ENCODE measurements around the gene RNF112. TPM values are rescaled to one million over a fixed set of nuclear protein-coding genes. Genes with fewer than 3 reads are reported as not detected.
"Not testable (repeated sequence)": the region's sequence is repeated elsewhere in the genome, so short reads cannot be mapped to it uniquely, and the experiment has no call there.

Gene RNF112
- total and polyA plus RNA-seq, 8 donors = 0.34 to 3.0 (median 0.51) TPM

DNA sequence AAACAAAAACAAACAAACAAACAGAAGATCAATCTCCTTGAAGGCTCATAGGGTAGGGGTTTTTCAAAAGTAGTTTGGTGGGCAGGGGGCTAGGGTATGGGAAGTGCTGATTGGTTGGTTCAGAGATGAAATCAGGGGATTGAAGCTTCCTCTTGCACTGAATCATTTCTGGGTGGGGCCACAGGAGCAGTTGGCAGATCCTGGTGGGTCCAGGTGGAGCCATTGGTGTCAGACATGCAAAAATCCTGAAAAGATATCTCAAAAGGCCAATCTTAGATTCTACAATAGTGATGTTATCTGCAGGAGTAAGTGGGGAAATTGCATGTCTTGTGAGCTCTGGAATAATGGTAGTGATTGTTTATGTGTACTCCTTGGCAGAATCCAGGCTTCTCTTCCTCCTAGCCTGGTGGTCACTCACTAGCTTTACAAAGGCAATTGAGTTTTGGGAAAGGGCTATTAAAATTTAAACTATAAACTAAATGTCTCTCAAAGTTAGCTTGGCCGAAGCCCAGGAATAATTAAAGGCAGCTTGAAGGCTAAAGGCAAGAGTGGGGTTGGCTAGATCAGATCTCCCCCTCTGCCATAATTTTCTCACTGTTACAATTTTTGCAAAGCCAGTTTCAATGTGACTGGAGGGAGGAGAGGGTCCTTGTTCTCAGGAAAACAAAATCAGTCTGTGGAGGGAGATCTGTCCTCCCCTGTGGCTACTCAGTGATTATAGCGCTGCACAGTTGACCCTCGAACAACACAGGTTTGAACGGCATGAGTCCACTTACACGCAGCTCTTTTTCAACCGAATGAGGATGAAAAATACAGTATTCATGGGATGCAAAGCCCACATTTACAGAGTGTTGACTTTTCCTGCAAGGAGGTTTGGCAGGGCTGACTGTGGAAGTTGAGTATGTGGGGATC lies 45.2 kb downstream of the RNF112 start:
- FAIRE-seq = no peak
- H3K4me3 ChIP-seq = no peak overlapping the region

DNA sequence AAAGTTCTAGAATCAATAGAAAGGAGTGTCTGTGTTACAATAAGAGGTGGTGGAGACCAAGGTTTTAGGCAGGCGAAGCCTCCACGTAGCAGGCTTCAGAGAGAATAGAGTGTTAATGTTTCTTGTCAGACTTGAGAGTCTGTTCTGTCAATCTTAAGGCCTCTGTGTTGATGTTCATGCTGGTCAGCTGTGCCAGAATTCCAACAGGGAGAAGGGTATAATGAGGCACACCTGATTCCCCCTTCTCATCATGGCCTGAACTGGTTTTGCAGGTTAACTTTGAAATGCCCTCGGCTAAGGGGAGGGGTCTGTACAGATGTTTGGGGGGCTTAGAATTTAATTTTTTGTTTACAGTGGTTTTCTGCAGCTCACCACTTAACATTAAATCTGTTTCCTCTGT lies 46.0 kb downstream of the RNF112 start:
- Histone ChIP-seq H3K4me3 (no peak overlapping the region), H3K9me3 (no peaks in the 10 kb centered on the region), H3K27me3 (no peaks in the 10 kb centered on the region), H3K36me3 (no peaks in the 10 kb centered on the region), H3K4me1 (no peaks in the 10 kb centered on the region), H3K27ac (no peak overlapping the region)
- no peak for DNase-seq
- no peak for ATAC-seq
- intact Hi-C loops (cut with DNase I) = no loop called here
- WGBS, 2 donors = 74 to 77% methylated on average over 3 of the region's 3 CpGs
- TF ChIP-seq CTCF (IDR thresholded peaks at IDR 0.05) = no peak
- no peak for FAIRE-seq

More for the DNA sequence above, 45.2 kb downstream of the RNF112 start:
- ATAC-seq (no peak), DNase-seq (no peak)
- no peaks in the 10 kb centered on the region for H3K36me3 ChIP-seq
- WGBS, 2 donors = 76% methylated on average over 6 of the region's 6 CpGs
- H3K9me3 ChIP-seq = no peaks in the 10 kb centered on the region
- no peaks in the 10 kb centered on the region for H3K4me1 ChIP-seq
- H3K27ac ChIP-seq = no peak overlapping the region
- intact Hi-C loops (cut with DNase I) = no loop called here
- no peak for TF ChIP-seq CTCF (IDR thresholded peaks at IDR 0.05)
- no peaks in the 10 kb centered on the region for H3K27me3 ChIP-seq

DNA sequence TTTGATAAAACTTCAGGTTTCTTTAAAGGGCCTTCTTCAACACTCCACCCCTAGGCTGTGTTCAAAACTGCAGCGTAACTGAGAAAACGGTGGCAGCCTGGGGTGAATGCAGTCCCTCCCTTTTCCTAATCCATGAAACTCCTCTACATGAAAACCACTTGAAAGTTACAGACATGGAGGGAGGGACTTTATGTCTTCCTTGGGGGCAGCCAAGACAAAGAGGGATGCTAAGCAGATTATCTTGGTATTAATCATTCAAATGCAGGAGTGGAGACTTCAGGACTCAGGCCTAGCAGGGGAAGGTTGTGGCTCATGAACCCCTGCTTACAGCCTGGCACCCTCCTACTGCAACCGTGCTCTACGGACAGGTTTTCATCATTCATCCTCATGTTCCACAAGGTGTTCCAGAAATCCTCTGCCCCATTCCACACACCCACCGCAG lies 46.8 kb downstream of the RNF112 start:
- no peak for TF ChIP-seq CTCF (IDR thresholded peaks at IDR 0.05)
- Histone ChIP-seq H3K4me3 (no peak overlapping the region), H3K27me3 (no peaks in the 10 kb centered on the region), H3K27ac (no peak overlapping the region), H3K4me1 (no peaks in the 10 kb centered on the region), H3K36me3 (no peaks in the 10 kb centered on the region), H3K9me3 (no peaks in the 10 kb centered on the region)
- intact Hi-C loops (cut with DNase I) = no loop called here
- ATAC-seq (no peak), DNase-seq (no peak), FAIRE-seq (no peak)
- WGBS, 2 donors = 69 to 78% methylated on average over 5 of the region's 5 CpGs

DNA sequence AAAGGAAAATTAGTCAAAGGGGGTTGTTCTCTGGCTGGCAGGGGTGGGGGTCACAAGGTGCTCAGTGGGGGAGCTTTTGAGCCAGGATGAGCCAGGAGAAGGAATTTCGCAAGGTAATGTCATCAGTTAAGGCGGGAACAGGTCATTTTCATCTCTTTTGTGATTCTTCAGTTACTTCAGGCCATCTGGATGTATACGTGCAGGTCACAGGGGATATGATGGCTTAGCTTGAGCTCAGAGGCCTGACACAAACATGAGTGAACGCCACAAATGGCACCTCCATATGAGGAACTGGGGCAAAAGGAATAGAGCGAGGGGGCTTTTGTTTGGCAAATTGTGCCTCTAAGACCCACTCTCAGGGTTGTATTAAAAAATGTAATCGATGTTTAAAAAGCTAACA lies 47.4 kb downstream of the RNF112 start:
- H3K4me1 ChIP-seq; H3K4me3 ChIP-seq; H3K27me3 ChIP-seq; ATAC-seq; FAIRE-seq; H3K9me3 ChIP-seq; H3K27ac ChIP-seq; DNase-seq; intact Hi-C loops (cut with DNase I); H3K36me3 ChIP-seq: not testable (repeated sequence)
- 74 to 82% methylated on average over 6 of the region's 6 CpGs for WGBS, 2 donors

DNA sequence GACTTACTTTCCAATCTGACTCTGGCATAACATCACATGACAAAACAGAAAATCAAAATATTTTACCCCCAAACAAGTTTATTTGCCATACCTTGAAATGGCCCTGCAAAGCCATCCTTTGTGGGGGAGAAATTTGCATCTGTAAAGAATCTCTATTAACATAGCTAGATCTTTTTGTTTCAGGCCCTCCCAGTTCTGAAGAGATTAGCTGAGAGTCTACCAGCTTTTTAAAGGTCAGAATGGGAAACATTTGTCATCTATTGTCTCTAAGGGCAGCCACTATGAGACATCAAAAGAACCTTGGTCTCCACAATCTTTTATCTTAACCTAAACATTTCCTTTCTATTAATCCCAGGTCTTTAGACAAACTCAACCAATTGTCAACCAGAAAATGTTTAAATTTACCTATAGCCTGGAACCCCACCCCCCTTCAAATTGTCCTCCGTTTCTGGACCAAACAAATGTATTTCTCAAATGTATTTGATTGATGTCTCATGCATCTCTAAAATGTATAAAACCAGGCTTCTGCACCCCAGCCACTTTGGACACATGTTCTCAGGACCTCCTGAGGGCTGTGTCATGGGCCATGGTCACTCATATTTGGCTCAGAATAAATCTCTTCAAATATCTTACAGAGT lies 48.1 kb downstream of the RNF112 start:
- FAIRE-seq, H3K27me3 ChIP-seq: not testable (repeated sequence)
- 39 to 52% methylated on average over 1 of the region's 1 CpG for WGBS, 2 donors

More for the DNA sequence above, 48.1 kb downstream of the RNF112 start:
- H3K27ac ChIP-seq; DNase-seq; intact Hi-C loops (cut with DNase I); H3K4me3 ChIP-seq; H3K4me1 ChIP-seq; H3K36me3 ChIP-seq; H3K9me3 ChIP-seq; ATAC-seq: not testable (repeated sequence)

All from pancreas (tissue), 10 donors.